SK-N-MC (cell line): ENCODE data around the gene BPIFA1.

ENCODE experiments used
- EZH2 ChIP-seq: fragments of 200-600 bp; sonication (generic); IDR thresholded peaks from one replicate; pipeline ENCODE4 v1.6.1; 2017; ENCODE audit warnings: antibody characterized with exemption
- POLR2AphosphoS5 ChIP-seq: IDR thresholded peaks from 2 replicates; pipeline ENCODE4 v1.6.1; 2012; ENCODE audit warnings: mild to moderate bottlenecking, low read depth, low read length, borderline replicate concordance

DNA sequence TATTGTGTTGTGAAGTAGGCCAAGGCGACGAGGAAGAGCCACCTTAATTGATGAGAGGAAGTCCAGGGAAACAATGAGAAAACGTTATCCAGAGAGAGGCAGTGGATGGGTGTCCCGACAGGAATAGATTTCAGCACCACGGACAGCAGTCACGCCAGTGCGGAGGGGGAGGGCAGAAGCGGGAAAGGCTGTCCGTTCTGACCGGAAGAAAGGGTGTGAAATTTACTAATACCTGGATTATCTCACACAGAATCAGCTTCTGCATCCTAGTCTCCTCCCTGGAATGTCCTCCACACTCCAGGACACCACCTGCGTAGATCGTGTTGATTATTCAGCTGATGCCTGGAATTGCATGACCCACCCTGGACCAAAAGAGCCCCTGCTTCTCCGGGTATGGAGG is 26.0 kb upstream of the BPIFA1 start:
- no peak for TF ChIP-seq EZH2
- TF ChIP-seq POLR2AphosphoS5 = no peak
